GM21367 (cell line): ENCODE measurements around the gene ZCCHC24.

Source experiments
- ATAC-seq: cut with Tn5 transposase; IDR thresholded peaks from one replicate; pipeline ENCODE4 v1.9.1; 2021; ENCODE audit not compliant: unreplicated experiment

The ZCCHC24 gene

GRCh38 chr10:79401015-79401921 is 44.2 kb downstream of the ZCCHC24 start:
- no peak for ATAC-seq

GRCh38 chr10:79400146-79401004 is 45.0 kb downstream of the ZCCHC24 start:
- ATAC-seq: peak; percentile 56

DNA sequence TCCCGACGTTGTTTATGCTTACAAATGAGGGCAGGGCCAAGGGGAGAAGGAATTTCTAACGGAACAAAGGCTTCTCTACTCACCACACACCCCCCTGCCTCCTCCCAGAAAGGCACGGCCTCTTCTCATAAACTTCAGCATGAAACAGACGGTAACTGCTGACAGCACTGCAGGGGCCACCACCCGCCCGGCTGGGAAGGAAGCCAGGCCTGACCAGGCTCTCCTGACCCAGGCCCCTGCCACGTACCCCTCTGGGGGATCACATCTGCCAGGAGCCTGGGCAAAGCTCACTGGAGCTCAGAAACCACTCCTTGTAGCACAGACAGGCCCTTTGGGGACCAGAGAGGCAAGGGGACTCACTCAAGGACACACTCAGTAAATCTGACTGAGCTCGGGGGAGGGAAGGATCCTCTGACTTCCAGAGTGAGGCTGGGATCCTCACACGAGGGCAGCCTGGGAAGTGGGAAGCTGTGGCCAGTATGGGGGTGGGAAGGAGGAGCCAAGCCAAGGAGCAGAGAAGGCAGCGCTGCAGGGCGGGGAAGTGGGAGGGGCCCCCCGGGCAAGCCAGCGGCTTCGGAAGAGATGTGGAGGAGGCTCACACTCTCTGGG is 46.1 kb downstream of the ZCCHC24 start:
- ATAC-seq: no peak

GRCh38 chr10:79398642-79399041 is 46.8 kb downstream of the ZCCHC24 start:
- no peak for ATAC-seq

- ATAC-seq: no peak
Measured at GRCh38 chr10:79397575-79398303, 47.7 kb downstream of the ZCCHC24 start.

- no peak for ATAC-seq
Measured at GRCh38 chr10:79397051-79397450, 48.4 kb downstream of the ZCCHC24 start.

DNA sequence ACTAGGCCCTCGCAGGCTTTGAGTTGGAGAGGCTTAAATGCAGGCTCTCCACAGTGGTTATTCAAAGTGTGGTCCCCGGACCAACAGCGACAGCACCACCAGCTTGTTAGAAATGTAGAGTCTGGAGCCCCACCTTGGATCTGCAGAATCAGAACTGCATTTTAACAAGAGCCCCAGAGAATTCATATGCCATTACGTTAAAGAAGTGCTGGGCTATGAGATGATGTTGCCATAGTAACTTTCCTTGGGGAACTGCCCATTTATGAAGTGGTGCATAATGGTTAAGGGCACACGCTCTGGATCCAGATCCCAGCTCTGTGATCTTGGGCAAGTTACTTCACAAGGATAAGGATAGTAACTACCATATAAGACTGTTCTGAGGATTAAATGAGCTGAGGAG is 48.9 kb downstream of the ZCCHC24 start:
- no peak for ATAC-seq

GRCh38 chr10:79394664-79395063 is 50.8 kb downstream of the ZCCHC24 start:
- ATAC-seq: no peak

GRCh38 chr10:79393924-79394610 is 51.4 kb downstream of the ZCCHC24 start:
- no peak for ATAC-seq

DNA sequence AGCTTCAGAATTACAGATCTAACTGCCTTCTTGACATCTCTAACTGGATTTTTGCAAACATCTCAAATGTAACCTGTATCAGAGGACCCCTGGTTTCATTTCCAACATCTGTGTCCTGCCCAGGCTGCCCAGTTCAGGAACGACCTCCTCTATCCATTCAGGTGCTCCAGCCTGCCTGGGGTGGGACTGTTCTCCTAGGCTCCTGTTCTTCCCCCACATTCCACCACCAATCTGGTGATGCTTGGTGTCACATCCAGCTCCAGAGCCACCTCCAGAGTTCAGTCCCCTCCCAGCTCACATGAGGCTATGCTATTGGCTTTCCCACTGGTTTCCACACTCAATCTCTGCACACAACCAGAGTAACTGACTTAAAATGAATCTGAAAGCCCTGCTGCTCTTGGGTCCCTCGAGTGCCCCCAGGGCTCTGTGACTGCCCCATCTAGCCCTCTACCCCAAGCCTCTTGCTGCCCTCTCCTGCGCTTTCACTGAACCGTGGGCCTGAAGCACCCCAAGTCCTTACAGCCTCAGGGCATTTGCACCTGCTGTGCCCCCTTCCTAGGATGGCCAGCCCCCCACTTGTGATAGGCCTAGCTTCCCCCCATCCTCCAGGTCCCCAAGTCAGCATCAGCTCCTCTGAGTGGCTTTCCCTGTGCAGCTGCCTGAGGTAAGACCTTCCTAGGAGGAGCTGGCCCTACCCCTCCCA is 52.1 kb downstream of the ZCCHC24 start:
- no peak for ATAC-seq

GRCh38 chr10:79392506-79393176 is 52.8 kb downstream of the ZCCHC24 start:
- ATAC-seq: no peak

DNA sequence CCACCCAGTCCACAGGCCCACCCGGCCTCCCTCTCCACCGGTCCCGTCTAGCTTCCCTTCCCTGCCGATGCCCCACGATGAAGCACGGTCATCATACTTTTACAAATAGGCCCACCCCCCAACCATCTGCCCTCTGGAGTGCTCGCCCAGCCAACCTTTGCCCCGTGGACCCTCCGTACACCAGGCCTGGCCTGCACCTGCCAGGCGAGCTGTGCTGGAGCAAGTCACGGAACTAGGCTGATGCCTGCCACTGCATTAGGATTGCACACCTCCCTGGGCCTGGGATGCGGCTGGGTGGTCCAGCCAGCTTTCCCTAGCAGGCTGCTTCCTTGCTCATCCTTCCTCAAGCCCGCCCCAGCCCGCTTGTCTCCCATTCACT is 53.4 kb downstream of the ZCCHC24 start:
- no peak for ATAC-seq

- ATAC-seq: no peak
Measured at GRCh38 chr10:79391231-79392019, 54.0 kb downstream of the ZCCHC24 start.

- ATAC-seq: no peak
Measured at GRCh38 chr10:79390551-79391229, 54.7 kb downstream of the ZCCHC24 start.

GRCh38 chr10:79390057-79390456 is 55.4 kb downstream of the ZCCHC24 start:
- ATAC-seq: no peak

DNA sequence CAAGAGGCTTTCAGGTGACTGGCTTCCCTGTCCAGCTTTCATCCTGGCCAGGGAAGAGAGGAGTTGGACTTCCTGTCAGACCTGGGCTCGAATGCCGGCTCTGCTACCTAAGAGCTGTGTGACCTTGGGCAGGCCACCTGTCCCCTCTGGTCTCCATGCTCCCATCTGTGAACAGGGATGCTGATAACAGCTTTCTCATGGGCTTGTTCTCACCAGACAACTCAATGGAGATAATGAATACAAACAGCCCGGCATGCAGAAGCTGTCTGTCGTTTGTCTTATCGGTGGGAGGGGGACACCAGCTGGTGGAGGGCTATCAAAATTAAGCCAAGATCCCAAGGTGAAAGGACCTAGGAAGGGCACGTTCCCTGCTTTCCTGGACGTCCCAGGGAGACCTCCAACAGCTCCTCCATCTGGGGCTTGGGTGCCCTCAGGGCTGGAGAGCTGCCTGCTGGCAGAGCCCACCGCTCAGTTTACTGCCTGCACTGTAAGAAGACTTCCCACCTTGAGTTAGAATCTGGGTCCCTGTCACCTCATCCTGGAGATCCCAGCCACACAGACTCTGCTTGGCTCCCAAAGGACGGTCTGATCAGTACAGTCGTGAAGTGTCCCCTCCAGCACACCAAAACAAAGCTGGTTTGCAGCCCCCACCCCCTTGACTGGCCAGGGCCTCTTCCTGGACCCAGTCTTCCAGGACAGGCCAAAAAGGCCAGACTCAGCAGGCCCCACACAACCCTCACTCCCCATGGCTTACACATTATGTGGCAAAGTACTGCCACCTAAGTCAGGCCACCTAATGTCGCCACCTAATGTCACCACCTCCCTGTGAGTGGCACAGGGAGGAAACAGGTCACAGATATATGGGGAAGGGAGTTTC is 57.2 kb downstream of the ZCCHC24 start:
- ATAC-seq: no peak

DNA sequence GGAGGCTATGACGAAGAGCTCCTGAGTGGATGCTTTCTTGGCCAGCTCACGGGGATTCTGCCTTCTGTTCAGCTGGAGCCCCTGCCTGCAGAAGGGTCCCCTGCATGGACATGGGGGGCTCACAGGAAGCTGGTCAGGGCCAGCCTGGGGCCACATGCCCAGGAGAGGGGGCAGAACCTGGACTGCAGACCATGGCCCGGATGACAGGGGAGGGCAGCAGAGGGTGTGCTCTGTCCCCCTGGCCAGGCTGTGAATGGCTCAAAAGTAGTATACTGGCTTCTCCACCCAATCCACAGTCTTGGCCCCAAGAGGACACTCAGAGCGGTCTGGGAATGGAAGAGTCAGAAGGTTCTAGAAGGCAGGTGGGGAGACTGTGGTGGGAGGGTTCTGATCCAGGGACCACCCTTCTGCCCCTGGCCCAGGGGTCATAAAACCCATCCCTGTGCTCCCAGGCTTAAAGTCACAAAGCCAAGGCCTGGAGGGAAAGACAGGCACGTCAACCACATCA is 57.9 kb downstream of the ZCCHC24 start:
- ATAC-seq: no peak
